GM18508 (cell line): ENCODE measurements around the gene CCDC178.

Experiments used
- ATAC-seq: cut with Tn5 transposase; IDR thresholded peaks from one replicate; pipeline ENCODE4 v1.9.1; 2021; ENCODE audit warnings: moderate number of reproducible peaks; ENCODE audit not compliant: insufficient read depth, unreplicated experiment

Gene CCDC178

GRCh38 chr18:33146014-33146413, 294.5 kb downstream of the CCDC178 start:
- no peak for ATAC-seq

GRCh38 chr18:33135951-33136660, 304.4 kb downstream of the CCDC178 start:
- no peak for ATAC-seq

DNA sequence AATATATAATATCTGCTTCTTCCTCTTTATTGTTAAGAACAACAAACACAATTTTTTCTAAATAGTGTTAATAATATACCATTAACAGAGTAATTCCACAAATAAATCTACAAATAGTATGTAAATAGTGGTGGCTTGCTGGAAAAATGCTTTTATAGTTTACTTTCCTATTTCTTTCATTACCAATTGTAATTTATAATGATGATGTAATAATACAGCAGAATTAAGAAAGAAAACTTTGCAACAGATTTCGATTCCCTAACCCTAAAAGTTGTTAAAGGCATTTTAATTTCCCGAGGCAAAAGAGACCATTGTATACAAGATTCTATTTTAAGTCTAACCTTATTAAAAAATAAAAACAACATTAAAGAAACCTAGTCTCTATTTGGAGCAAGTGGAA, 307.9 kb downstream of the CCDC178 start:
- ATAC-seq, result no peak

DNA sequence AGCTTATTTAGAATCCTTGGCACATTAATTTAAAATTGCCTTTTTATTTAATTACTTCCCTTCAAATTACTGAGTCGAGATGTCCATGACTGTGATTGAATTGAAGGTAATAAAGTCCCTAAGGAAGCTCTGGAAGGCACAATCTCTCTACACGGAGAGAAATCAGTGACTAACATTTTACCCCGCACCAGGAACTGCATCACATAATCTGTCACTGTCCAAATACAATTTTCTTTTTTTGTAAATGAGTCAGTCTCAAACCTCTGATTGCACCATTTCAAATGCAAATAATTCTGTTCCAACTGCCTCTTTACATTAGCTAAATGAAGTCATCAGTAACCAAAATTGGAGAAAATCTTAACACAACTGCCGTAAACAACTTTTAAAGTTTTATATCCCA, 311.9 kb downstream of the CCDC178 start:
- no peak for ATAC-seq

DNA sequence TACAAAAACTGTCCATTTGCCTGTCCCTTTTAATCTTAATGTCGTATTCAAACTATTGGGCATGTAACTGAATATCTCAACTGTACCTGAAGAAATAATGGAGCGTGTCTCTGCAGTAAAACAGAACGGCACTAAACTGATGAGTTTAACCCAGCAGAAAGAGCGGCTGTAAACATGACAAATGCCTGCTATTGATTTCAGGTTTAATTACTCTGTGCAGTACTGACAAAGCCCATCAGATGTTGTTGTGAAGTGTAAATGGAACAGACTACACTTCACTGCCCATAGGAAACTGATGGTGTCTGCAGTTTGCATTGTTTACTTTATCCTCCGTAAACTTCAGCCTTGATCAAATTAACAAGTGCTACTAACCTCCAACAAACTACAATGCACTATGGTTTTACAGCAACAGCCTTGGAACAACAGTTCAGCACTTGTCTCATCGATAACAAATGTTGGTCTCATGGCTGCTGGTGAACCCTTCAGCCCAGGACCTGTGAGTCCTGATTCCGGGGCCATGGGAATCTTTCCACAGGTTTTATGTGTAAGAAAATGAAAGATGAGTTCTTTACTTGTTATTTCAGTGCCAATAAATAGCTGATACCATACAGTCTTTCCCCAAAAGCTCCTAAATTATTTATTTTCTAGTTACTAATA, 316.5 kb downstream of the CCDC178 start:
- no peak for ATAC-seq

GRCh38 chr18:33116376-33116775, 324.1 kb downstream of the CCDC178 start:
- no peak for ATAC-seq

DNA sequence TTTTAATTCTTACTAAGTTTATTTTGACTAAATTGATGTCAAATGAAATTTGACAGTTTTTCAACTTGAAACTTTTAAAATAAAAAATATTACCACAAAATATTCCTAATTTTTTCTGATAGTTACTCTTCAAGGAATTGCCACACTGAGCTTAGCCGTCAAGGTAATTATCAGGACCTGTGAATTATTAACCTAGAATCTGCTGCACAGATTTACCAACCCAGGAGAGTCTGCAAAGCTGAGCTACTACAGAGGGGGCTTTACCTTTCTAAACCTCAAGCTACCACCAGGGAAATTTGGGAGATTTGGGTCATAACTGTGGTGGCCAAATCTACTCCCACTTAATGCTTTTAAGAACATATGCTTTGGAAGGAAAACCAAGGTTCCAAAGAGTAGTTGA, 324.6 kb downstream of the CCDC178 start:
- no peak for ATAC-seq

DNA sequence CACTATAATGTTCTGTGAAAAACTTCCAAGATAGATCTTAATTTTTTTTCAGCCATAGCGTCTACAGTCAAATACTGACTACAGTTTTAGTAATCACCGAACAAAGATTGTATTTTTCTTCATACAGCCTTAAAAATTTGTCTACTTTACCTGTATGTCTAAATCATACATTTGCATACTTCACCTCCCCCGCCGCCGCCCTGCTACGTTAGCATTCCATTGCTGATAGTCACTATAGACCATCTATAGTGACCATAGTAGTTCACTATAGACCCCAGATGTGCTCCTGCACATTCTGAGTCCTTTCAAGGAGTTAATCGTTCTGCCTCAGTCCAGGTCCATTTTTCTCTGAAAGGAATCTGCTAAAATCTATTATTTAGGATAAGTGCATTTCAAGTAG, 325.0 kb downstream of the CCDC178 start:
- ATAC-seq, result no peak

GRCh38 chr18:33114749-33115148, 325.8 kb downstream of the CCDC178 start:
- no peak for ATAC-seq

GRCh38 chr18:33113416-33113815, 327.1 kb downstream of the CCDC178 start:
- ATAC-seq, result no peak

- ATAC-seq, result no peak
Measured at GRCh38 chr18:33107511-33107910, 333.0 kb downstream of the CCDC178 start.

GRCh38 chr18:33101316-33101715, 339.2 kb downstream of the CCDC178 start:
- no peak for ATAC-seq

GRCh38 chr18:33099626-33100025, 340.9 kb downstream of the CCDC178 start:
- ATAC-seq, result no peak

DNA sequence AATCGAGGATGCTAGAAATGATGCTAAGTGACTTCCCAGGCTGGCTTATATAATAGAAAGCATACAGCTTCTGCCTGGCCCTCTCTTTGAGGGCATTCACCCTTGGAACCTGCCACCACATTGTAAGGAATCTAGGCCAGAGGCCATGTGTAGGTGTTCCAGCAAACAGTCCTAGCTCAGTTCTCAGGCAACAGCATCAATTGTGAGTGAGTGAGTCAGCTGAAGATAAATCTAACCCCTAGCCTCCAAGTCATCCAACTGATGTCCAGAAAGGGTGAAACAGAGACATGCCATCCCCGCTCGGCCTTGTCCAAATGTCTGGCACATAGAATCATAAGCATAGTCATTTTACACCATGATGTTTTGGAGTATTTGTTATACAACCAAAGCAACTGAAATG, 343.4 kb downstream of the CCDC178 start:
- no peak for ATAC-seq

GRCh38 chr18:33090461-33090860, 350.1 kb downstream of the CCDC178 start:
- ATAC-seq, result no peak

DNA sequence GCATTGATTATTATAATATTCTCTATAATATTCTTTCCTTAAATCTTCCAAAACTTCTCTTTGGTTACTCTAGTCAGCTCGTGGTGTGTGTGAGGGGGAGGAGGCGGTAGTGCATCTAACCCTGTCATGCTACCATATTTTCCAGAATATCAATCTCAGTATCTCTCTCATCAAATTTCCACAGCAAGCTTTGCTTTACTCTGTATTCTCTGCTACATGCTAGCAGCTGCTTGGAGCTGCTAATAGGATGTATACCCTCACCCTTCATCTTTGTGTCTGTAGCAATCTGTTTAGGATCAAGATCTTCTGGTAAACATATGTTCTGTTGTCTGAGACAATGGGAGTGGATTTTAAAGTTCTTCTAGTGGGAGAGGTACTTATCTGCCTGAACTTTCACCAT, 363.9 kb downstream of the CCDC178 start:
- no peak for ATAC-seq

DNA sequence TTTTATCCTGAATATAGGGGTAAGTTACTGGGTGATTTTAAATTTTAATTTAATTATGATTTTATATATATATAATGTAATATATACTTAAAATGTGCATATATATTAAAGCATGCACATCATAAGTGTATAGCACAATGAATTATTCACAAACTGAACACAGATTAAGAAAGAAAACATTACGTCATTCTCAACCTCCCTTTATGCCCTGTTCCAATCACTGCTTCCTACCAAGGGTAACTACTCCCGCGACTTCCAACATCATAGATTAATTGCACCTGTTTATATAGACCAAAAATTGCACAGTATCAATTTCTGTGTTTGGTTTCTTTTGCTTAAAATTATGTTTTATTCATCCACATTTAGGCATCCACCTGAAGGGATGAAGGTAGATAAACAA, 366.4 kb downstream of the CCDC178 start:
- no peak for ATAC-seq

DNA sequence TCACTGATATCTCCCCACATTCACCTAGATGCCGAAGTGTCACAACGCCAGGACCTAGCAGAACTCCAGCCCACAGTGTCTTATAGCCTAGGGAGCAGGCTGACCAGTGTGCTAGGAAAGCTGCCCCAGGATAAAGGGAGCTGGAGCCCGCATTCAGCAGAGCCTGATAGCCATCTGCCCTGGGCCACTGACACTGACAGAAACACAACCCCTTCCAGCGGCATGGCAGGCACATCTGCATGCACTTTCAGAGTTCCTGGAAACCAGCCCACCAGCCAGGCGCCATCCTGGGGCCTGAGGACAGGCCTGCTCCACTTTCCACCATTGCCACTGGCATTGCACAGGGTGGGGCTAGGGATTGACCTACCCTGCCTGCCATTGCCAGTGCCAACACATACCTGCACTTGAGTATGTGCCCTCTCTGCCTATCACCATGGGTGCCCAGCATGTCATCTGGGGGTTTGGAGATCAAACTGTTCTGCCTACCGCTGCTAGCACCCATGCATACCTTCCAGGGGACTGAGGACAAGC, 377.6 kb downstream of the CCDC178 start:
- no peak for ATAC-seq

GRCh38 chr18:33052886-33053285, 387.6 kb downstream of the CCDC178 start:
- ATAC-seq, result no peak

GRCh38 chr18:33051407-33051806, 389.1 kb downstream of the CCDC178 start:
- no peak for ATAC-seq

GRCh38 chr18:33040213-33040612, 400.3 kb downstream of the CCDC178 start:
- no peak for ATAC-seq

GRCh38 chr18:33034945-33035344, 405.6 kb downstream of the CCDC178 start:
- no peak for ATAC-seq
